Fibroblast of skin of scalp (primary cell): ENCODE measurements around the gene TMBIM1.

Experiments used
- DNase-seq: peaks from one replicate; pipeline ENCODE4 v3.0.0-alpha.2; 2013

Gene TMBIM1

GRCh38 chr2:218271487-218271797, 20.9 kb downstream of the TMBIM1 start:
- no peak for DNase-seq

DNA sequence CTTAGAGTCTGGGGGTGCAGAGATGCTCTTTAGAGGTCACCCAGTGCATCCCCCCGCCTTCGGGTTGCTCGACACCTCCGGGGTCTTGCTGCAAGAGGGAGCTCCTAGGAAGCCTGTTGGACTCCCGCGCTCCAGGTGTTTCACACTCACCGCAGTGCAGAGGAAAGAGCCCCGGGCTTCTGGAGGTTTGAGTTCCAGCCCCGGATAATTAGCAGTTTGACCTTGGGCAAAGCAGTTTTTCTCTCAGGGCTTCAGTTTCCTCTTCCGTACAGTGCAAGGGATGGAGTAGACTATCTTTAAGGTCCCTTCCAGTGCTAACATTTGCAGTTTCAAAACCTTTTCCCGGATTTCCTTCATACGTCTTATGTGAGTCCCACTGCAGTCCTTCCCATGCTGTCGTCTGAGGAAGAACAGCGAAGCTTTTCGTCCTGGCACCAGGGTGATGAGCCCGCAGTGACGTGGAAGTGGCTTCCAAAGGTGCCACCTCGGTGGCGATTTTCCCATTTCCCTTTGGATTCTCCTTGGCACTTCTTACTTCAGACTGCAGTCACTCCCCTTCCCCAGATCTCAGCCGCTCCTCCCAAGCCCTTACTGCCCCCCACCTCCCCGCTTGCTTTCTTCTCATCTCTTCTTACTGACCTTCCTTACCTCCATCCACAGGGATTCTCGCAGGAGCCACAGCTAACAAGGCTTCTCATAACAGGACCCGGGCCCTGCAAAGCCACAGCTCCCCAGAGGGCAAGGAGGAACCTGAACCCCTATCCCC, 21.4 kb downstream of the TMBIM1 start:
- no peak for DNase-seq

DNA sequence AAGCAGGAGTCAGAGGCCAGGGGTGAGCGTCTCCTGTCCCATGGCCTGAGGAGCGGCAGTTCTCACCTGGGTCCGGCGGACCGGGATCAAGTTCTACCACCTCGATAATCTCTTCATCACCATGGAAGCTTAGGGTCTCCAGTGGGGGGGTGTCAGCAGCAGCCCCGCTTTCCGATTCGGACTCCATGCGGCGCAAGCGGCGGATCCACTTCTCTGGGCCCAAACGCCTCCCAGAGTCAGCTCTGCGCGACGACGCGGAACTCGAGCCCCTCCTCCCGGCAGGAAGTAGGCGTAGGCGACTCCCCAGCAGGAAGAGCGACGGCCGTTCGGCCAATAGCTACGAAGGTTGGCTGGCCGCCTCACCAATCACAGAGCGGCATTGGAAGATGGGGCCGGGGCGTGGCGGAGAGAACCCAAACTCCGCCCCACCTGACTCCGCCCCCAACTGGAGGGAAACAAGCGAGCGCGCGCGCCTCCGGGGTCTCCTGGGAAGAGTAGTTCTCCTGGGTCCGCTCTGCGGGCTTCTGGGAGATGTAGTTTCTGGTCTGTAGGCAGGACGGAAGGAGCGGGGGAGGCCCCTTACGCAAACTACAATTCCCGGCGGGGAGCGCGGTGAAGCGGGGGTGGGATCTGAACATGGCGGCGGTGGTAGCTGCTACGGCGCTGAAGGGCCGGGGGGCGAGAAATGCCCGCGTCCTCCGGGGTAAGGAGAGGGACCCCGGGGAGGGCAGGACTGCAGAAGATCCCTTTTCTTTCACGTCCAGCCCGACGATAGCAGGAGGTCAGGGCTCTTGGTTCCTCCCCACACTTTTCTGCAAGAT, 22.2 kb downstream of the TMBIM1 start, which contains the start of the genes AAMP and PNKD:
Gene AAMP, minus strand, starts transcription at position 238 of the 821 bp plus-strand sequence. Its CDS starts 51 bp downstream, at position 187.
Gene PNKD, plus strand, starts transcription at position 620 of the 821 bp plus-strand sequence. Its CDS starts 17 bp downstream, at position 637.
- DNase-seq, result peak; percentile 100

- no peak for DNase-seq
Measured at GRCh38 chr2:218267259-218267658, 25.0 kb downstream of the TMBIM1 start.

GRCh38 chr2:218266316-218266979, 25.9 kb downstream of the TMBIM1 start:
- DNase-seq, result no peak

DNA sequence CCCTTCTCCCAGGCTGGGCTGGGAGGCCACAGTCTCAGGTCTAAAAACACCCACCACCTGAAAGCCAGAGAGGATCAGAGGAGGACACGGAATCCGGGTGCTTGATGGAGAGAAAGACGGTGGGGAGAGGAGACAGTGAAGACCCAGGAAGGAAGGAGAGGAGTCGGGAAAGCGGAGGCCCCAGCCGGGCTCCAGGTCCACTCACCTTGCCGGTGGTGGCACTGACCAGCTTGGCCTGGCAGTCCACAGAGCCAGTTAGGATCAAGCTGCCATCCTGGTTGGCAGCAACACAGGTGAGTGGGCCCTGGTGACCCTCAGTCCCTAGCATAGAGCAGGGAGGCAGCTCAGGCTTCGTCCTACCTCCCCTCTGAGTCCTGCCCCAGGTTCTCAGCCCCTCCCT, 26.7 kb downstream of the TMBIM1 start:
- no peak for DNase-seq

DNA sequence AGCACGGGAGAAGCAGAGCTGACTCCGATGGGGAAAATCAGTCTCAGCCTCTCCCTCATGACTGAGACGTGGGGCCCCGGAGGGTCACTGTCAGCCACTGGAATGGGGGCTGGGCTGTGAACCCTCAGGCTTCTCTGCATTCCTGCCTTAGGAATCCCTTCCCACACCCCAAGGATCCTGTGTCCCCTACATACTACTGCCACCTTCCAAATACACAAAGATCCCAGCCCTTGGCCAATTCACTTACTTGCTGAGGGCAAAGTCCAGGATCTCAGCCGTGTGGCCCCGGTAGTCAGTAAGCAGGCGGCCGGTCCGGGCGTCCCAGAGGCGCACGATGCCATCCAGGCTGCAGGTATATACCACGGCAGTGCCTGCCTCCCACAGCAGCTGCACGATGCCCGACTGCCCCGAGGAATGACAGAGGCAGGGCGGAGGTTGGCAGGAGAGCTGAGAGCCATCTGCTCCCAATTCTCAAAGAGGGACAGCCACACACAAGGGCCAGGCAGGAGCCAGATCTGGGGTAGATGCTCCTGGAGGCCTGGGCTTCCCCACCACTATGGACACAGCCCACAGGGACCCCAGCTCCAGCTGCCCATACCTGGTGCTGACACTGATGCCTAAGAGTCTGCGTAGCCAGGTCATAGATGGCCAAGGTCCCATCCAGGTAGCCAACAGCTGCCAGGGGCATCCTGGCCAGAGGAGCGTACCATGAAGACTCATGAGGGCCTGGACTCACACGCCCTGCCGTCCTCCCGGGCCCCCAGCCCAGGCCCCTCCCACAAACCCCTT, 27.3 kb downstream of the TMBIM1 start:
- no peak for DNase-seq

GRCh38 chr2:218263817-218264641, 28.3 kb downstream of the TMBIM1 start:
- no peak for DNase-seq

DNA sequence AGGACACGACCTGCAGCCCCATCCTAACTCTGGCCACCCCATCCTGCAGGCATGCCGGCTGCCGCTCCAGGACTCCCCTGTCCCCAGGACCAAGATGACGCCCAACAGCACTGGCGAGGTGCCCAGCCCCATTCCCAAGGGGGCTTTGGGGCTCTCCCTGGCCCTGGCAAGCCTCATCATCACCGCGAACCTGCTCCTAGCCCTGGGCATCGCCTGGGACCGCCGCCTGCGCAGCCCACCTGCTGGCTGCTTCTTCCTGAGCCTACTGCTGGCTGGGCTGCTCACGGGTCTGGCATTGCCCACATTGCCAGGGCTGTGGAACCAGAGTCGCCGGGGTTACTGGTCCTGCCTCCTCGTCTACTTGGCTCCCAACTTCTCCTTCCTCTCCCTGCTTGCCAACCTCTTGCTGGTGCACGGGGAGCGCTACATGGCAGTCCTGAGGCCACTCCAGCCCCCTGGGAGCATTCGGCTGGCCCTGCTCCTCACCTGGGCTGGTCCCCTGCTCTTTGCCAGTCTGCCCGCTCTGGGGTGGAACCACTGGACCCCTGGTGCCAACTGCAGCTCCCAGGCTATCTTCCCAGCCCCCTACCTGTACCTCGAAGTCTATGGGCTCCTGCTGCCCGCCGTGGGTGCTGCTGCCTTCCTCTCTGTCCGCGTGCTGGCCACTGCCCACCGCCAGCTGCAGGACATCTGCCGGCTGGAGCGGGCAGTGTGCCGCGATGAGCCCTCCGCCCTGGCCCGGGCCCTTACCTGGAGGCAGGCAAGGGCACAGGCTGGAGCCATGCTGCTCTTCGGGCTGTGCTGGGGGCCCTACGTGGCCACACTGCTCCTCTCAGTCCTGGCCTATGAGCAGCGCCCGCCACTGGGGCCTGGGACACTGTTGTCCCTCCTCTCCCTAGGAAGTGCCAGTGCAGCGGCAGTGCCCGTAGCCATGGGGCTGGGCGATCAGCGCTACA, 29.4 kb downstream of the TMBIM1 start:
- DNase-seq, result no peak

GRCh38 chr2:218262237-218262600, 30.1 kb downstream of the TMBIM1 start:
- no peak for DNase-seq

- DNase-seq, result no peak
Measured at GRCh38 chr2:218261423-218262236, 30.7 kb downstream of the TMBIM1 start.

GRCh38 chr2:218260742-218261422, 31.4 kb downstream of the TMBIM1 start, which contains the start of gene GPBAR1:
GPBAR1 (plus strand) TSS chr2:218261015; CDS start chr2:218262725, 1,710 bp downstream.
- DNase-seq, result no peak

GRCh38 chr2:218260166-218260565, 32.1 kb downstream of the TMBIM1 start:
- DNase-seq, result no peak

DNA sequence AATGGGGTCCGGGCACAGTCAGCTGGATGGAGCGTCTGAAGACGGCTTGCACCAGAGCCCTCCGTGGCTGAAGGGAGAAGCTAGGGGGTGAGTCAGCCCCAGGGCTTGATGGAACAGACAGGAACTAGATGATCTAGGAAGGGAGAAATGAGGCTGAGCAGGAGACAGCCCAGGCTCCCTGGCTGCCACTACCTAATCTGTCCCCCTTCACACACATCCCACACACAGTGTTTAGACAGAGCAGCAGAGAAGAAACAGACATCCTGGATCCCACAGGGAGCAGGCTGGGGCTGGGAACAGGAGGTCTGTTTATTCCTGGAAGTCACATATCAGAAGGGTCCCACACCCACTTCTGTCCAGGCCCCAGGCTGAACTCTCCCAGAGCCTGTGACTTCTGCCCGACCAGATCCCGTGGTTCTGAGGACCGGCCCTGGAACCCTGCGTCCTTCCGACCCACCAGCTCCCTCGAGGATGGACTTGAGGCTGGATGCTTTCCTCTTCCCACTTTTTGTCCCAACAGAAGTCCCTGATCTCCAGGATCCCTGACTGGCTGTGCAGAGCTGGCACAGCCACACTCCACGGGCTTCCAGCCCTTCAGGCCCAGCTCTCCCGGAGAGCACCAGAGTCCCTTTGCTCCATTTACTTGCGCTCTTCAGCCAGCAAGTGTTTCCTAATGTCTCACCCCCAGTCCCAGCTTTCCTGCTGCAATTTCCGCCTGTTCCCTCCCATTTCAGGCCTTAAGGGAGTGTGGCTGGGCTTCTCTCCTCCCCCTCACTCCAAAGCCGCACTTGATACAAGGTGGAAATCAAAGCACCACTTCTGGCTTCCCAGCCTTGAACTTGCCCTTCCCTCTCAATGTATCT, 33.0 kb downstream of the TMBIM1 start:
- DNase-seq, result peak; percentile 67

GRCh38 chr2:218257390-218257981, 34.8 kb downstream of the TMBIM1 start:
- peak; percentile 40 for DNase-seq

DNA sequence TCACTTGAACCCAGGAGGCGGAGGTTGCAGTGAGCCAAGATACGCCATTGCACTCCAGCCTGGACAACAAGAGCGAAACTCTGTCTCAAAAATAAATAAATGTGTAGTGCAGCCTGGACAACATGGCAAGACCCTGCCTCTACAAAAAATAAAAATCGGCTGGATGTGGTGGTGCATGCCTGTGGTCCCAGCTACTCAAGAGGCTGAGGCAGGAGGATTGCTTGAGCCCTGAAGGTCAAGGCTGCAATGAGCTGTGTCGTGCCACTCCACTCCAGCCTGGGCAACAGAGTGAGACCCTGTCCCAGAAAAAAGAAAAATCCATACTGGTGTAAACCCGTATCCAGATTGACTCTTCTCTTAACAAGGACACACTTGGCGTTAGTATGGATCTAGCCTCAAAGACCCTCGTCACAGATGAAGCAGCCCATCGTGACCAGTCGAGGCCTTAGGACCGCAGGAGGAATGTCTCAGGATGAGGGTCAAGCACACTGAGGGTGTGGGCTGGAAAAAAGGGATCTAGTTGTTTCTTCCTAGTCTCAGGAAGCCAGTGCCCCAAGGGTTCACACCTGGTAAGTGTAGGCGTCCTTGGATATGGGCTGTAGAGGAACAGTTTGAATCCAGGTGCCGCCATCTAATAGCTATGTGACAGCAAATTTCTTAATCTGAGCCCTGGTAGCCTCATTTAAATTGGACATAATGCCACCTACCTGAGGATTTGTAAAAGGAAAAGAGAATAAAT, 35.5 kb downstream of the TMBIM1 start:
- DNase-seq, result no peak
